Upper lobe of left lung (tissue), 4 donors: Measurements from ENCODE around the gene LRTM2.

Experiments used
- CTCF ChIP-seq, 6 experiments: fragments of 450-650 bp in 4 of 6; fragments of 200-600 bp in 2 of 6; sonication (generic) in 2 of 6; IDR thresholded peaks; one replicate each; pipeline ENCODE4 v1.5.1; 2016 to 2019; ENCODE audit warnings: antibody characterized with exemption in 6 of 6
- POLR2AphosphoS5 ChIP-seq, 2 donors: sonication (generic); formaldehyde crosslinking; IDR thresholded peaks; one replicate each; pipeline ENCODE4 v1.5.1; 2017; ENCODE audit warnings: antibody characterized with exemption in 2 of 2

- no peak for TF ChIP-seq CTCF (IDR thresholded peaks at IDR 0.05)
- no peak for TF ChIP-seq POLR2AphosphoS5 (IDR thresholded peaks at IDR 0.05)
These were observed 18.9 kb upstream of the LRTM2 start for GRCh38 chr12:1801303-1801975.
